ENCODE data around the gene IL17RC.
"Not testable (repeated sequence)": the region's sequence is repeated elsewhere in the genome, so short reads cannot be mapped to it uniquely, and the experiment has no call there.

Gene IL17RC

GRCh38 chr3:9895715-9896114 is 21.2 kb upstream of the IL17RC start:
- not testable (repeated sequence) for DNase-seq

GRCh38 chr3:9896755-9897407 is 20.0 kb upstream of the IL17RC start:
- not testable (repeated sequence) for DNase-seq

- no peak for DNase-seq
Observed at GRCh38 chr3:9897408-9898372, 19.2 kb upstream of the IL17RC start.

GRCh38 chr3:9898467-9899241 is 18.2 kb upstream of the IL17RC start:
- no peak for DNase-seq

- DNase-seq: no peak
Observed at GRCh38 chr3:9899289-9899791, 17.6 kb upstream of the IL17RC start.

DNA sequence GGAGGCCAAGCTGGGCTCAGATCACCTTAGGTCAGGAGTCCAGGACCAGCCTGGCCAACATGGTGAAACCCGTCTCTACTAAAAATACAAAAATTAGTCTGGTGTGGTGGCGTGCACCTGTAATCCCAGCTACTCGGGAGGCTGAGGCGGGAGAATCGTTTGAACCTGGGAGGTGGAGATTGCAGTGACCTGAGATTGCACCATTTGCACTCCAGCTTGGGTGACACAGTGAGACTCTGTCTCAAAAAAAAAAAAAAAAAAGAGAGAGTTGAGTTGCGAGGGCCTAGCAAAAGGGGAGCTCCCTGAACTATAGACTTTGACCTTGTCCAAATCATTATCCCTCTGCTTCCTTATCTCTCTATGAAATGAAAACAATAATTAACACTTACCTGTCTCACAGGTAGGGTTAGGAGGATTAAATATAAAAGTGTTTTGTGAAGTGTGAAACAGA is 15.9 kb upstream of the IL17RC start:
- DNase-seq: not testable (repeated sequence)

GRCh38 chr3:9901967-9902366 is 14.9 kb upstream of the IL17RC start:
- no peak for DNase-seq

GRCh38 chr3:9902372-9903237 is 14.3 kb upstream of the IL17RC start, which contains the start of gene IL17RE:
Gene IL17RE, plus strand, starts transcription at chr3:9902848. Its CDS starts 85 bp downstream, at chr3:9902933.
- DNase-seq: no peak

DNA sequence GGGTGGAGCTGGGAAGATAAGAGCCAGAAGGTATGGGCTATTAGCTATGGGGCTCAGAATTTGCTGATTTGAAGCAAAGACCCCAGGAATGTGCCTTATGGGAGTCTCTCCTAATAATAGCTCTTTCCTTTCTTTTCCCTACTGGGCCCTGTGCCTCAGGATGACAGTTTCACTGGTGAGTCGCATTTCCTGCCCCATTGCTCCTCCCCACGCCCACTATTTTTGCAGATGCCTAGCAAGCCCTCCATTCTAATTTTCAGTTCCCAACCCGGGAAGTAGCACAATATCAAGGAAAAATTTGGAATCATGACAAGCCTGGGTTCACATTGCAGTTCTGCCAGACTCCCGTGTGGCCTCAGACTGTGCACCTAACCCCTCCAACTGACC is 13.7 kb upstream of the IL17RC start:
- no peak for DNase-seq

GRCh38 chr3:9903904-9904303 is 13.0 kb upstream of the IL17RC start:
- no peak for DNase-seq

GRCh38 chr3:9906480-9906879 is 10.4 kb upstream of the IL17RC start:
- DNase-seq: no peak

GRCh38 chr3:9908286-9908685 is 8.6 kb upstream of the IL17RC start:
- DNase-seq: no peak

DNA sequence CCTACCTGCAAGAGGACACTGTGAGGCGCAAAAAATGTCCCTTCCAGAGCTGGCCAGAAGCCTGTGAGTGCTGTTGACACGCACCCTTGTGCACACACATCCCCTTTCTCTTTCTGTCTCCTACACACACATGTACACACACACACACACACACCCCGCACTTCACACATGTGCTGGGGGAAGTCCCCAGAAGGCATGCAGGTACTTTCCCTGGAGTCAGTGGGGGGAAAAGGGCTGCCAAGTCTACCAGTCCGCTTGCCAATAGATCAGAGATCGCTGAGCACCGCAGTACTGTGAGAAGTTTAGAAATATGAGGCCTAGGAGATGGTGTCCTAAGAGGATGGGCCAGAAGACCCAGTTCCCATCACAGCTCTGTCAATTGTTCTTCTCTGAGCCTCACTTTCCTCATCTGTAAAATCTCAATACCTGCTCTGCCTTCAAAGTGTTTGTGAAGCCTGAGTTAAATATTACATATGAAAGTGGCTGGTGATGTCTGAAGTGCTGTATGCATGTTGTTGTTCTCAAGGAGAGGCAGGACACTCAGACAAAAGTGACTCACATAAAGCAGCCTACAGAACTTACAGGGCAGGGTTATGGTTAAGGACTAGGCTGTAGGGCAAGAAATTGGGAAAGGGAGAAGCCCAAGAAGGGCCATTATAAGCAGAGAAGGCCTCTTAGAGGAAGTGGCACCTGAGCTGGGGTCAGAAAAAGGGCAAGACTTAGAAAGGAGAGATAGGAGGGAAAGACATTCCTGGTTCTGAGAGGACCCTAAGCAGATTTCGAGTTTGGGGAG is 7.5 kb upstream of the IL17RC start:
- DNase-seq: no peak

GRCh38 chr3:9911863-9912262 is 5.0 kb upstream of the IL17RC start:
- no peak for DNase-seq

DNA sequence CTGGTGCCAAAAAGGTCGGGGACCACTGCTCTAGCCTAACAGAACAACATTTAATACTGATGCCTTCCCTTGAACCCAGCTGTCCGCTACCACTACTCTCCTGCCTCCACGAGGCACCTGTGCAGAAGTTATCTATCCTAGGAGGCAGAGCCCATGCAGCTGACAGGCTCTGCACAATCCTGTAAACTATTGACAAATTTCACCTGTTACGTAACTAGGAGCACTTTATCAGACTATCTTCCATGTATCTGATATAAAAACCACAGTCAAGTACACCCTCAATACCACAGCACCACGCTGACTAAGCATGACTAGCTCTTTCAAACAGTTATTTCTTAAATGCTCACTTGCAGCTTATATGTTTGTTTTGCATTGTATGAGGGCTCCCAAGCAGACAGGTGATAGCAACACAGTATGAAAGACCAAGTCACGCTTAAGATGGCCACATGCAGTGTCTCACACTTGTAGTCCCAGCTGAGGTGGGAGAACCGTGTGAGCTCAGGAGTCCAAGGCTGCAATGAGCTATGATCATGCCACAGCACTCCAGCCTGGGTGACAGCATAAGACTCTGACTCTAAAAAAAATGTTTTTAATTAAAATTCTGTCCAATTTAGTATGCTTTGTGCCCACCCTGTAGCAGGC is 4.5 kb upstream of the IL17RC start:
- no peak for DNase-seq

- DNase-seq: no peak
Observed at GRCh38 chr3:9913601-9914000, 3.3 kb upstream of the IL17RC start.

DNA sequence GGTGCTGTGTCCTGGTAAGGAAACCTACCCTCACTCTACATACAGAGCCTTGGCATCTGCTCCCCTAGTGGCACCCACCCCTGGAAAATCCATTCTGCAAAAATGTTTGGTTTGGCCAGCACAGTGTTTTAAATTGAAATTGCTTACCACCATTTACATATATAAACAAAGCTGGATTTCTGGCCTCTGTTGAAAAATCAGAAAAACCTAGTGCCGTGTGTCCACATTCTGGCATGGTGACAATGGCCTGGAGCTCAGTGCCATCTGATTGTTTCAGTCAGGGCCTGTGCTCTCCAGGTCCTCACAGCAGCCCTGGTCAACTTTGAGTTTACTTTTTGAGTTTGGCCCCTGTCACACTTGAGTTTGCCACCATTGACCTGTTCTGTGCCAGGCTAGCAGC is 2.9 kb upstream of the IL17RC start:
- DNase-seq: no peak

GRCh38 chr3:9914559-9915253 is 2.2 kb upstream of the IL17RC start:
- no peak for DNase-seq

- no peak for DNase-seq
Observed at GRCh38 chr3:9915254-9916141, 1.4 kb upstream of the IL17RC start.

Data from NCI-H1105 (cell line).